NCI-H1092 treated with DMSO at 0.1 percent for 48 hours (cell line): ENCODE measurements around the gene BIK.

Source experiments
- DNase-seq: peaks from one replicate; lab custom pipeline; 2025; lab: John Stamatoyannopoulos, UW

Gene BIK

DNA sequence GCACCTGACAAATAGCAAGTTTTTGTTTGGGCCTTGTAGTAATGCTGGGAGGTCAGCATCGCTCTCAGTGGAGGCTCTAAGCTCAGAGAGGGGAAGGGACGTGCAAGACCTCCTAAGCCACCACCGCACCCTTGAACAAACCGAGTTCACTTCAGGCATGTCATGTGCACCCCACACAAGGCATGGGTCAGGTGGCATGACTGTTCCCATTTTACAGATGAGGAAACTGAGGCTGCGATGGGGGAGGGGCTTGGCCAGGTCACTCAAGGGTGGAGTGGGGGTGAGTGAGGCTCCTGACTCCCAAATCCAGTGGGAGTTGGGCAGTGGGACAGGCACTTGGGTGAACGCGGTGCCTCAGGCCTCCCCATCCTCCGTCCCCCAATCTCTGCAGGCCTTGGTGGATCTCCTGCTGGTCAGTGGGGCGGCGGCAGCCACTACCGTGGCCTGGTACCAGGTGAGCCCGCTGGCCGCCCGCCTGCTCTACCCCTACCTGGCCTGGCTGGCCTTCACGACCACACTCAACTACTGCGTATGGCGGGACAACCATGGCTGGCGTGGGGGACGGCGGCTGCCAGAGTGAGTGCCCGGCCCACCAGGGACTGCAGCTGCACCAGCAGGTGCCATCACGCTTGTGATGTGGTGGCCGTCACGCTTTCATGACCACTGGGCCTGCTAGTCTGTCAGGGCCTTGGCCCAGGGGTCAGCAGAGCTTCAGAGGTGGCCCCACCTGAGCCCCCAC lies 52.0 kb downstream of the BIK start:
- DNase-seq, result no peak

DNA sequence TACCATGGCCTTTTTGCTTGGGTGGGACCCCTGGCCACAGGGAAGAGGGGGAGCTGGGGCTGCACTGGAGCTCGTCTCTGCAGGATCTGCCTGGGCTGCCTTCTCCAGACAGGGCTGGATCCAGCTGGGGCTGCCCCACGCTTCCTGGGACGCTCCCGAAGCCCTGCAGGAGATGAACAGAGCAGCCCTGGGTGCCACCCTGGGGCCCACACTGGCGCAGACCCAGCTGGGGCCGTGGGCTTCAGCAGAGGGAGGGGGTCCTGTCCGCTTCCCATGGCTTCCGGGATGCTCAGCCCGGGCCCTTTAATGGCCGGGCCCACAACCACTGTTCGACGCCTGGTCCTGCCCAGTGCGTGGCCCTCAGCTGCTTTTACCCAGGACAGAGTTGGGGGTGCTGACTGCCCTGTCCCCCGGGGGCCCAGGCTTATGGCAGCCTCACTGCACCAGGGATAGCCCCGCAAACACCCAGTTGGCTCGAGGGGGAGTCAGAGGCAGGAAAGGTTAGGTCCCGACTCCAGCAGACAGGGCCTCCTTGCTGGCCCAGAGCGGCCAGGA lies 52.8 kb downstream of the BIK start:
- DNase-seq, result no peak

GRCh38 chr22:43164636-43165035 lies 54.1 kb downstream of the BIK start:
- no peak for DNase-seq

- no peak for DNase-seq
These were observed 55.8 kb downstream of the BIK start for GRCh38 chr22:43166132-43166930.

GRCh38 chr22:43167001-43167589 lies 56.5 kb downstream of the BIK start:
- DNase-seq, result no peak

GRCh38 chr22:43168471-43169309 lies 58.1 kb downstream of the BIK start:
- DNase-seq, result no peak

DNA sequence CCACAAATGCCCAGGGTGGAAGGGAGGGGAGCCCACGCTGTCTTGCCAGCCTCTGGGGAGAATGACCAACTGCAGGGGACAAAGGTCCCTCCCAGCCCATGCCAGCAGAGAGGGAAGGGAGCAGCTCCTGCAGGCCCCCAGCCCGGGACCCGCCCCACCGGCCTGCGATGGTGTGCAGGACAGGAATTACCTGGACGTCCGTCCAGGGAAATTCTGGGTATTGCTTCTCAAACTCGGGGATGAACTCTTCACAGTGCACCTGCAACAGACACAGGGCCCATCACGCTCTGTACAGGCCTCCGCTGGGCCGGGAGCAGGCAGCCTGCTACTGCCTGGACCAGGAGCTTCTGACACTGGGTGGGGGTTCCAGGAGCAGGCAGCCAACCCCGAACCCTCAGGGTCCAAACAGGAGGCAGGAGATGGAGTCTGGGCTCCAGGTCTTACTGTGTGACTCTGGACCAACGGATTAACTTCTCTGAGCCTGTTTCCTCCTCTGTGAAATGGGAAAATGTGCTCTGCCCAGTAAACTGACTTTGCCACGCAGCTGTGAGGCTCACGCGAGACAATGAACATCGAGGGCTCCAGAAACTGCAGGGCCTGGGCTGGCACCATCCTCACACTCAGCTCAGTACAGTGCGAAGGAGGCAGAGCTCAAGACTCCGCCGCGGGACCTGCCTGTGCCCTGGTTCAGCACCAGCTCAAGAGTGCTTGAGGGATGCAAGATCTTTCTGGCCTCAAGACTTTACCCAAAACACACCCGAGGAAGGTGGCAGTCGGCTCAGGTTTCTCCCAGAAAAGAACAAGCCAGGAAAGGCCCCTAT lies 59.0 kb downstream of the BIK start:
- no peak for DNase-seq

DNA sequence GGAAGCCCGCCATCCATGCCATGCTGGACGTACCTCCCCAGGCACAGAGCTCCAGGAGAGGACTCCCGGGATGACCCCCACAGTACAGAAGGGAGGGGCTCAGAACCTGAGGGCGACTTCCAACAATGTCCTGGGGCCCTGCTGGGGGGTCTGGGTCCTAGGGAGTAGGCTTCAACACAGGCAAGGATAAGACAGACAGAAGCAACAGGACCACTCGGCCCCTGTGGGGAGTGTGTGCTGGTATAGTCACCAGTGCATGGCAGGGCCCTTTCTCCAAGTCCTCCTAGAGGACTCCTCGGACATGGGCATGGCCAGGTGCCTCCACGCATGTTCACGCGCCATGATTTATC lies 59.6 kb downstream of the BIK start:
- DNase-seq, result no peak

DNA sequence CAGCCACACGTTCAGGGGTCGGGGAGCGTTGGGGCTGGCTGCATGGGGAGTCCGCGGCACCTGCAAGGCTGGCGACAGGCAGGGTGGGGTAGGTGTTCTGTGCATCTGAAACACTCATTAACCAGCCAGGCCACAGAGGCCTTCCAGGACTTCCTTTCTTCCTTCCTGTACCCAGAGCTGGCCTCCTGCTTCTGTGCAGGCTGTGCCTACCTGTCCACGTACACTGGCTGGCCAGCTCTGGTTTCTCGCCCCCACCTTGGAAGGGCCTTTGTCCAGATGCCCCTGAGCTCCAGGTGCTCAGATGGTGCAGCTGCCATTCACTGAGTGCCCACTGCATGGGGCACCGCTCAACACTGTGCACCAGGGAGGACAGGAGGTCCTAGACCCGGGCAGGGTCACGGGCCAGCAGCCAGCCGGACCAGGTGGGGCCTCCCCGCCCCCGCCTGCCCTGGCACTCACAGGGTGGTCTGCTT lies 60.5 kb downstream of the BIK start:
- no peak for DNase-seq

- no peak for DNase-seq
These were observed 61.1 kb downstream of the BIK start for GRCh38 chr22:43171607-43172006.

GRCh38 chr22:43172191-43172590 lies 61.6 kb downstream of the BIK start:
- no peak for DNase-seq

- no peak for DNase-seq
These were observed 63.0 kb downstream of the BIK start for GRCh38 chr22:43173566-43173965.

GRCh38 chr22:43173976-43174720 lies 63.6 kb downstream of the BIK start:
- no peak for DNase-seq

GRCh38 chr22:43174941-43175531 lies 64.5 kb downstream of the BIK start:
- no peak for DNase-seq

DNA sequence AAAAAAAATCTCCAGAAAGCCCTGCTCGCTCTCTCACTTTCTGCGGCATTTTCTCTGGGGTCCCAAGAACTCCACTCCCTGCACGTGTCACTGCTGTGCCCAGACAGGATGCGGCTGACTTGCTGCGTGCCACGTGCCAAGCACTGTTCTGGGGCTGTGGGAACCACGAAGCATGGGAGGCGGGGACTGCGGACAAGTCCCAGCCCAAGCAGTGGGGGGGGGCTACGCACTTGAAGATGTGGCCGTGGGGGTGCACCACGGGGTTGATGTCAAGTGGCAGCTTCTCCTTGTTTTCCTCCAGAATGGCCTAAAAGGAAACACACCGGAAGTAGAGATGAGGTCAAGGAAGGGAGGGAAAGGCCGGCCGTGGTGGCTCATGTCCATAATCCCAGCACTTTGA lies 65.5 kb downstream of the BIK start:
- no peak for DNase-seq

- no peak for DNase-seq
These were observed 66.9 kb downstream of the BIK start for GRCh38 chr22:43177479-43177878.
